K562 (cell line): ENCODE measurements around the gene MEAK7. TPM values are rescaled to one million over a fixed set of nuclear protein-coding genes. Genes with fewer than 3 reads are reported as not detected.

ENCODE experiments used
- ATF2 ChIP-seq: sonication (generic); formaldehyde crosslinking; IDR thresholded peaks from 2 replicates; pipeline ENCODE4 v1.8.1; 2022; ENCODE audit warnings: missing genetic modification reagents
- CBFB ChIP-seq: sonication (generic); formaldehyde crosslinking; IDR thresholded peaks from 2 replicates; pipeline ENCODE4 v1.4.0; 2020; ENCODE audit warnings: mild to moderate bottlenecking, missing genetic modification reagents
- CREB3 ChIP-seq: fragments of 450-650 bp; conservative IDR thresholded peaks from 2 replicates; pipeline ENCODE4 v1.6.1; 2016; ENCODE audit warnings: missing genetic modification characterization, low read depth, mild to moderate bottlenecking, missing compliant biosample characterization, moderate library complexity
- FOXJ2 ChIP-seq: fragments of 200-800 bp; sonication (Bioruptor generic); IDR thresholded peaks from 2 replicates; pipeline ENCODE4 v1.6.1; 2016; ENCODE audit warnings: missing genetic modification characterization, missing compliant biosample characterization
- GATAD2A ChIP-seq: fragments of 450-650 bp; IDR thresholded peaks from 2 replicates; pipeline ENCODE4 v1.6.1; 2017
- HCFC1 ChIP-seq: IDR thresholded peaks from 2 replicates; pipeline ENCODE4 v1.6.1; 2012; ENCODE audit warnings: low read depth, low read length, improper control_type of control experiment
- MCM3 ChIP-seq: fragments of 450-650 bp; IDR thresholded peaks from 2 replicates; pipeline ENCODE4 v1.6.1; 2016
- MTA2 ChIP-seq: fragments of 450-650 bp; IDR thresholded peaks from 2 replicates; pipeline ENCODE4 v1.6.1; 2016; ENCODE audit warnings: low read depth
- MTA3 ChIP-seq: fragments of 450-650 bp; formaldehyde crosslinking; IDR thresholded peaks from 2 replicates; pipeline ENCODE4 v1.6.1; 2017; ENCODE audit warnings: mild to moderate bottlenecking, borderline replicate concordance
- PHB ChIP-seq: fragments of 250-450 bp; sonication (Bioruptor Pico); IDR thresholded peaks from 2 replicates; pipeline ENCODE4 v1.5.0; 2021
- PHF8 ChIP-seq: fragments of 200-600 bp; sonication (generic); IDR thresholded peaks from 2 replicates; pipeline ENCODE4 v1.6.1; 2012; ENCODE audit warnings: mixed run types, mild to moderate bottlenecking, inconsistent platforms, low read length, moderate library complexity, borderline replicate concordance
- POLR2B ChIP-seq: fragments of 450-650 bp; IDR thresholded peaks from 2 replicates; pipeline ENCODE4 v1.6.1; 2018; ENCODE audit warnings: low read depth; ENCODE audit not compliant: partially characterized antibody
- RB1 ChIP-seq: fragments of 450-650 bp; IDR thresholded peaks from 2 replicates; pipeline ENCODE4 v1.6.1; 2017; ENCODE audit warnings: low read depth, mild to moderate bottlenecking
- RNF2 ChIP-seq: sonication (generic); IDR thresholded peaks from 2 replicates; pipeline ENCODE4 v1.6.1; 2016
- SRSF7 ChIP-seq: fragments of 200-400 bp; formaldehyde crosslinking; optimal IDR thresholded peaks from 2 replicates; pipeline ENCODE3; 2017; ENCODE audit warnings: mild to moderate bottlenecking, low read depth, low read length
- TAF7 ChIP-seq: fragments of 450-650 bp; IDR thresholded peaks from 2 replicates; pipeline ENCODE4 v1.6.1; 2016; ENCODE audit warnings: missing genetic modification characterization, missing compliant biosample characterization
- TFAM ChIP-seq: fragments of 250-450 bp; sonication (Bioruptor Pico); conservative IDR thresholded peaks from 2 replicates; pipeline ENCODE4 v1.5.0; 2021; ENCODE audit warnings: mild to moderate bottlenecking, moderate library complexity
- U2AF2 ChIP-seq: fragments of 200-400 bp; formaldehyde crosslinking; optimal IDR thresholded peaks from 2 replicates; pipeline ENCODE3; 2017; ENCODE audit warnings: low read depth, mild to moderate bottlenecking, low read length
- ZBTB7A ChIP-seq: IDR thresholded peaks from 2 replicates; pipeline ENCODE4 v1.6.1; 2011; ENCODE audit warnings: low read depth, mild to moderate bottlenecking, low read length, moderate library complexity, borderline replicate concordance; ENCODE audit not compliant: control insufficient read depth
- ZBTB9 ChIP-seq: fragments of 450-650 bp; formaldehyde crosslinking; IDR thresholded peaks from 2 replicates; pipeline ENCODE4 v1.4.0; 2020; ENCODE audit warnings: mild to moderate bottlenecking, moderate library complexity
- ZNF583 ChIP-seq: fragments of 250-450 bp; sonication (Bioruptor Pico); IDR thresholded peaks from 2 replicates; pipeline ENCODE4 v1.4.0; 2020
- ZSCAN29 ChIP-seq: fragments of 450-650 bp; IDR thresholded peaks from 2 replicates; pipeline ENCODE4 v1.6.1; 2017
- polyA plus RNA-seq, 8 experiments: library from polyadenylated mRNA; depleted of rRNA in 4 of 8; stranded (reverse) in 5 of 8; unstranded in 3 of 8; fragments of >200 nt; fragmentation: Nextera tagmentation in 2 of 8; fragmentation: Illumina TruSeq in 1 of 8; extraction: Ambion mirVana in 2 of 8; extraction: Trizol in 1 of 8; gene quantifications; 2 replicates each; pipeline versions ENCODE4 v1.2.1 to v1.2.3, GENCODE V29; 2011 to 2014; ENCODE audit warnings: inconsistent platforms in 1 of 8, missing spikeins in 1 of 8
- total RNA-seq, 7 experiments: library from RNA; depleted of rRNA in 6 of 7; stranded (reverse); fragments of >200 nt in 6 of 7; fragmentation: Illumina TruSeq in 2 of 7; extraction: Trizol in 2 of 7; gene quantifications; 2 replicates each; pipeline versions ENCODE4 v1.2.1 to v1.2.3, GENCODE V29; 2011 to 2021; ENCODE audit warnings: low replicate concordance in 1 of 7
- TF ChIP-seq, protein P1 (sequence below): sonication (generic); formaldehyde crosslinking; IDR thresholded peaks from 2 replicates; pipeline ENCODE4 v1.9.0; 2022; ENCODE audit warnings: mild to moderate bottlenecking, missing genetic modification reagents
- TF ChIP-seq, protein P2 (sequence below): fragments of 250-450 bp; sonication (Bioruptor Pico); IDR thresholded peaks from 2 replicates; pipeline ENCODE4 v1.6.1; 2021; ENCODE audit warnings: mild to moderate bottlenecking
- TF ChIP-seq, protein P3 (sequence below): fragments of 250-450 bp; sonication (Bioruptor Pico); IDR thresholded peaks from 2 replicates; pipeline ENCODE4 v1.5.0; 2022; ENCODE audit warnings: mild to moderate bottlenecking

MEAK7 gene
- total and polyA plus RNA-seq, 9 of the 15 experiments (the other 6 are each of a cell fraction or from before 2014, with no cell fraction given): 1.4 to 14.5 (median 6.3) TPM

DNA sequence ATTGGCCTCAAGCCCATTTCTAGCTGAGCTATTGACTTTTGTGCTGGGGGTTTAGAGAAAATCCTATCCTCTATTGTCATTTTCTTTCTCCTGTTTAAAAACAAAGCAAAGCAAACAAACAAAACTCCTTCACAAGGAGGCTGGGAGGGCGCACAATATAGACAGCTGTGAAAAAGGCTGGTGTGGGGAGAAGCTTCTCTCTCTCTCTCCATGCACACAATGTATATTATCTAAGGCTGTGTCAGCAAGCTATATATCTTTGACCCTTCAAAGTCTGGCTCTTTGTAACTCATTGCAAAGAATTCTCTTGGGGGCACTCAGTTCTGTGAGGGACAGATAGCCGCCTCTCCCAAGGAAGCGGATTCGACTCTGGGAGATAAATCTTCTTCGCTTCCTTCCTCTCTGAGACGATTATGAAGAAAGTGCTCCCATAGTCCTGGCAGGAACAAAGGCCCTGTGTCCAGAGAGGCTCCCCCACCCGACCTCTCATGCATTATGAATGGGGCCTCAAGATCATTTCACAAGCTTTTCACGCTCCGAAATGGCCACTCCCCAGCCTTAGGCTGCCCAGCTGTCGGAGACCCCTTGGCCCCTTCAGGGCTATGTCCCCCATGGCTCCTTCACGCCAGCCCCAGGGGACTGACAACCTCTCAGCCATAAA, 33.2 kb upstream of the MEAK7 start (continued):
- TF ChIP-seq POLR2B (no peak), ZSCAN29 (peak; percentile 87), RNF2 (peak; percentile 87), U2AF2 (no peak), ZBTB9 (CRISPR knock-in tag) (0 out of 2 replicates have a peak, but pooled peaks have one; percentile 21), PHF8 (no peak), ZNF583 (CRISPR knock-in tag) (no peak), FOXJ2 (no peak), HCFC1 (no peak), RB1 (no peak), ATF2 (CRISPR knock-in tag) (no peak), CREB3 (tag) (peak; percentile 19; the same call in 1 of the 2 replicates), PHB (no peak), MTA2 (peak; percentile 52), GATAD2A (peak; percentile 55; the same call in 1 of the 2 replicates), SRSF7 (no peak), MTA3 (peak; percentile 37; the same call in 1 of the 2 replicates), TAF7 (tag) (peak; percentile 53), MCM3 (no peak), ZBTB7A (peak; percentile 81), CBFB (no peak), TFAM (CRISPR knock-in tag) (no peak)
- TF ChIP-seq, protein P1, sequence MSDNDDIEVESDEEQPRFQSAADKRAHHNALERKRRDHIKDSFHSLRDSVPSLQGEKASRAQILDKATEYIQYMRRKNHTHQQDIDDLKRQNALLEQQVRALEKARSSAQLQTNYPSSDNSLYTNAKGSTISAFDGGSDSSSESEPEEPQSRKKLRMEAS (CRISPR knock-in tag): no peak
- TF ChIP-seq, protein P2, sequence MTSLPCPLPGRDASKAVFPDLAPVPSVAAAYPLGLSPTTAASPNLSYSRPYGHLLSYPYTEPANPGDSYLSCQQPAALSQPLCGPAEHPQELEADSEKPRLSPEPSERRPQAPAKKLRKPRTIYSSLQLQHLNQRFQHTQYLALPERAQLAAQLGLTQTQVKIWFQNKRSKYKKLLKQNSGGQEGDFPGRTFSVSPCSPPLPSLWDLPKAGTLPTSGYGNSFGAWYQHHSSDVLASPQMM: no peak
- TF ChIP-seq, protein P3, sequence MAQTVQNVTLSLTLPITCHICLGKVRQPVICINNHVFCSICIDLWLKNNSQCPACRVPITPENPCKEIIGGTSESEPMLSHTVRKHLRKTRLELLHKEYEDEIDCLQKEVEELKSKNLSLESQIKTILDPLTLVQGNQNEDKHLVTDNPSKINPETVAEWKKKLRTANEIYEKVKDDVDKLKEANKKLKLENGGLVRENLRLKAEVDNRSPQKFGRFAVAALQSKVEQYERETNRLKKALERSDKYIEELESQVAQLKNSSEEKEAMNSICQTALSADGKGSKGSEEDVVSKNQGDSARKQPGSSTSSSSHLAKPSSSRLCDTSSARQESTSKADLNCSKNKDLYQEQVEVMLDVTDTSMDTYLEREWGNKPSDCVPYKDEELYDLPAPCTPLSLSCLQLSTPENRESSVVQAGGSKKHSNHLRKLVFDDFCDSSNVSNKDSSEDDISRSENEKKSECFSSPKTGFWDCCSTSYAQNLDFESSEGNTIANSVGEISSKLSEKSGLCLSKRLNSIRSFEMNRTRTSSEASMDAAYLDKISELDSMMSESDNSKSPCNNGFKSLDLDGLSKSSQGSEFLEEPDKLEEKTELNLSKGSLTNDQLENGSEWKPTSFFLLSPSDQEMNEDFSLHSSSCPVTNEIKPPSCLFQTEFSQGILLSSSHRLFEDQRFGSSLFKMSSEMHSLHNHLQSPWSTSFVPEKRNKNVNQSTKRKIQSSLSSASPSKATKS (CRISPR knock-in tag): no peak
